HL-60 (cell line): ENCODE results near the gene SLC6A13.
"Not testable (repeated sequence)": the region's sequence is repeated elsewhere in the genome, so short reads cannot be mapped to it uniquely, and the experiment has no call there.

ENCODE experiments used
- DNase-seq, 2 experiments: peaks; one replicate each; pipeline ENCODE4 v3.0.0-alpha.2; 2010 to 2020; ENCODE audit warnings: low read depth in 1 of 2, low spot score in 1 of 2
- H3K27ac ChIP-seq: fragments of 250-450 bp; sonication (Bioruptor Pico); replicated peaks from 2 replicates; pipeline ENCODE4 v1.5.1; 2020; ENCODE audit warnings: mild to moderate bottlenecking, moderate library complexity
- H3K27me3 ChIP-seq: fragments of 250-450 bp; sonication (Bioruptor Pico); 2 replicates; pipeline ENCODE4 v1.5.1; 2021; ENCODE audit warnings: mild to moderate bottlenecking, moderate library complexity; ENCODE audit not compliant: insufficient read depth, poor library complexity, severe bottlenecking
- H3K4me3 ChIP-seq: replicated peaks from 2 replicates; pipeline ENCODE4 v1.5.1; 2011; ENCODE audit warnings: mild to moderate bottlenecking, control low read depth, low read length; ENCODE audit not compliant: insufficient read depth
- GABPA ChIP-seq: IDR thresholded peaks from 2 replicates; pipeline ENCODE4 v1.6.1; 2012; ENCODE audit warnings: low read depth
- POLR2AphosphoS5 ChIP-seq: IDR thresholded peaks from 2 replicates; pipeline ENCODE4 v1.6.1; 2012; ENCODE audit warnings: low read depth
- SPI1 ChIP-seq: IDR thresholded peaks from 2 replicates; pipeline ENCODE4 v1.6.1; 2012; ENCODE audit warnings: low read depth, mild to moderate bottlenecking, borderline replicate concordance
- long read RNA-seq: library from polyadenylated mRNA; unstranded; transcript quantifications from one replicate; pipeline ENCODE4 v2.0.0, GENCODE V29; 2020
- TF ChIP-seq, protein P1 (sequence below): IDR thresholded peaks from 2 replicates; pipeline ENCODE4 v1.6.1; 2012; ENCODE audit warnings: low read depth; ENCODE audit not compliant: insufficient replicate concordance
- TF ChIP-seq, protein P2 (sequence below): IDR thresholded peaks from one replicate; pipeline ENCODE4 v1.5.1; 2011; ENCODE audit warnings: low read length, control low read depth, inconsistent platforms; ENCODE audit not compliant: insufficient read depth

Gene SLC6A13
- long read RNA-seq: 0 reads

DNA sequence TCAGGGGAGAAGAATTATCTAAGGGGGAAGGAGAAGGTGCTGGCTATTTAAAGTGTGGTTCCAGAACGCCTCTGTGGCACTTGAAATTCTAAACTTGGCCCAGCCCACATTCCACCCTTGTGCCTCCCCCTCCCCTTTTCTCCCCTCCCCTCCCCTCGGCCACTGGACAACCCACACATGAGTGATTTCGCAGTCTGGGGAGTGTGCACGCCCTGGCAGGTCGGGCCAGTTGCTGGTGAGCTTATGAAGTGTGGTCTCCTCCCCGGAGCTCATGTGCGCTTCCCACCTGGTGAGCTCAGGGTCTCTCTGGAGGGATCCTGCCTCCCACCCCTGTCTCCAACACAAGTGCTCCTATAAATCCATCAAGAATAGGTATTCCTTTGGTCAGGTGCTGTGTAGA, at the start of gene SLC6A13:
Gene SLC6A13, minus strand, starts transcription at position 20 of the 400 bp plus-strand sequence. CDS start 2,784 bp downstream, outside the sequence.
- no peaks in the 10 kb centered on the region for H3K27me3 ChIP-seq
- no peak within 1 kb of the TSS for H3K4me3 ChIP-seq
- TF ChIP-seq, protein P1, sequence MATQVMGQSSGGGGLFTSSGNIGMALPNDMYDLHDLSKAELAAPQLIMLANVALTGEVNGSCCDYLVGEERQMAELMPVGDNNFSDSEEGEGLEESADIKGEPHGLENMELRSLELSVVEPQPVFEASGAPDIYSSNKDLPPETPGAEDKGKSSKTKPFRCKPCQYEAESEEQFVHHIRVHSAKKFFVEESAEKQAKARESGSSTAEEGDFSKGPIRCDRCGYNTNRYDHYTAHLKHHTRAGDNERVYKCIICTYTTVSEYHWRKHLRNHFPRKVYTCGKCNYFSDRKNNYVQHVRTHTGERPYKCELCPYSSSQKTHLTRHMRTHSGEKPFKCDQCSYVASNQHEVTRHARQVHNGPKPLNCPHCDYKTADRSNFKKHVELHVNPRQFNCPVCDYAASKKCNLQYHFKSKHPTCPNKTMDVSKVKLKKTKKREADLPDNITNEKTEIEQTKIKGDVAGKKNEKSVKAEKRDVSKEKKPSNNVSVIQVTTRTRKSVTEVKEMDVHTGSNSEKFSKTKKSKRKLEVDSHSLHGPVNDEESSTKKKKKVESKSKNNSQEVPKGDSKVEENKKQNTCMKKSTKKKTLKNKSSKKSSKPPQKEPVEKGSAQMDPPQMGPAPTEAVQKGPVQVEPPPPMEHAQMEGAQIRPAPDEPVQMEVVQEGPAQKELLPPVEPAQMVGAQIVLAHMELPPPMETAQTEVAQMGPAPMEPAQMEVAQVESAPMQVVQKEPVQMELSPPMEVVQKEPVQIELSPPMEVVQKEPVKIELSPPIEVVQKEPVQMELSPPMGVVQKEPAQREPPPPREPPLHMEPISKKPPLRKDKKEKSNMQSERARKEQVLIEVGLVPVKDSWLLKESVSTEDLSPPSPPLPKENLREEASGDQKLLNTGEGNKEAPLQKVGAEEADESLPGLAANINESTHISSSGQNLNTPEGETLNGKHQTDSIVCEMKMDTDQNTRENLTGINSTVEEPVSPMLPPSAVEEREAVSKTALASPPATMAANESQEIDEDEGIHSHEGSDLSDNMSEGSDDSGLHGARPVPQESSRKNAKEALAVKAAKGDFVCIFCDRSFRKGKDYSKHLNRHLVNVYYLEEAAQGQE: no peak
- no peak for TF ChIP-seq GABPA
- no peak for TF ChIP-seq POLR2AphosphoS5
- TF ChIP-seq, protein P2, sequence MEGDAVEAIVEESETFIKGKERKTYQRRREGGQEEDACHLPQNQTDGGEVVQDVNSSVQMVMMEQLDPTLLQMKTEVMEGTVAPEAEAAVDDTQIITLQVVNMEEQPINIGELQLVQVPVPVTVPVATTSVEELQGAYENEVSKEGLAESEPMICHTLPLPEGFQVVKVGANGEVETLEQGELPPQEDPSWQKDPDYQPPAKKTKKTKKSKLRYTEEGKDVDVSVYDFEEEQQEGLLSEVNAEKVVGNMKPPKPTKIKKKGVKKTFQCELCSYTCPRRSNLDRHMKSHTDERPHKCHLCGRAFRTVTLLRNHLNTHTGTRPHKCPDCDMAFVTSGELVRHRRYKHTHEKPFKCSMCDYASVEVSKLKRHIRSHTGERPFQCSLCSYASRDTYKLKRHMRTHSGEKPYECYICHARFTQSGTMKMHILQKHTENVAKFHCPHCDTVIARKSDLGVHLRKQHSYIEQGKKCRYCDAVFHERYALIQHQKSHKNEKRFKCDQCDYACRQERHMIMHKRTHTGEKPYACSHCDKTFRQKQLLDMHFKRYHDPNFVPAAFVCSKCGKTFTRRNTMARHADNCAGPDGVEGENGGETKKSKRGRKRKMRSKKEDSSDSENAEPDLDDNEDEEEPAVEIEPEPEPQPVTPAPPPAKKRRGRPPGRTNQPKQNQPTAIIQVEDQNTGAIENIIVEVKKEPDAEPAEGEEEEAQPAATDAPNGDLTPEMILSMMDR: no peak
- TF ChIP-seq SPI1: no peak
- H3K27ac ChIP-seq: no peak within 1 kb of the TSS
- no peak for DNase-seq

DNA sequence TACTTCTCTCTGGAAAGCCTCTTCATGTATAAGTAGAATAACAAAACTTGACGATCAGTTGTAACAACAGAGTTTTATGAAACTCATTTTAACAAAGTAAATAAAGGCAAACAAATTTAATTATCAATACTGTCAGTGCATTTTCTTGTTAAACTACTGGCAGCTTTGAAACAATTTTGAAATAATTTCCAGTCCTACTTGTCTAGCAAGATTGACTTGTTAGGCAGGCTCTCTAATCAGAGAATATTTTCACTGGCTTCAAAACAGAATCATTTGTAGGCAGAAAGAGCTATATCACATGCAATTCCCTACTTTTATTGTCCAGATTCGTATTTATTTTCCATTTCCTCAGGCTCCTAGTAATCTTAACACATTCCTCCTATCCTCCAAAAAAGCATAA, 45.9 kb upstream of the SLC6A13 start:
- DNase-seq: no peak
- TF ChIP-seq, protein P1: no peak
- TF ChIP-seq GABPA (no peak), POLR2AphosphoS5 (no peak), SPI1 (no peak)
- TF ChIP-seq, protein P2: no peak
- H3K27me3 ChIP-seq: no peaks in the 10 kb centered on the region
- no peak overlapping the region for H3K27ac ChIP-seq
- no peak overlapping the region for H3K4me3 ChIP-seq

DNA sequence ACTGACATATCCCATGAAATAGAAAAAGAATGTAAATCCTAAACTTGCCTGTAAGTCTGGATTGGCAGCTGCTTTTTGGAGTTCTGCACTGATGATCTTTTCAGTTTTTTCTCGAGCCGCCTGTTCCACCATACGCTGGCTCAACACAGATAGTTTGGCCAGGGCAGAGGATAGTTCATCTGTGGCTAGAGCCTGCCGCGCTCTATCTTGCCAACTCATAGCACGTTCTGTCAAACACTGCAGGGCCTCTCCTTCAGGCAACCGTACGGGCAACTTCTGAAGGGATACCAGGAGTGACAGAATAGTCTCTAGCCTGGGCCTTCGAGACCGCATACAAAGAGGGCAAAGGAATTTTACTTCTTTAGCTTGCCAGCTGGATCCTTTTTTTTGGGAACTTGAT, 44.8 kb upstream of the SLC6A13 start:
- Histone ChIP-seq H3K27ac (no peak overlapping the region), H3K27me3 (no peaks in the 10 kb centered on the region), H3K4me3 (no peak overlapping the region)
- no peak for DNase-seq
- no peak for TF ChIP-seq GABPA
- TF ChIP-seq, protein P1: no peak

DNA sequence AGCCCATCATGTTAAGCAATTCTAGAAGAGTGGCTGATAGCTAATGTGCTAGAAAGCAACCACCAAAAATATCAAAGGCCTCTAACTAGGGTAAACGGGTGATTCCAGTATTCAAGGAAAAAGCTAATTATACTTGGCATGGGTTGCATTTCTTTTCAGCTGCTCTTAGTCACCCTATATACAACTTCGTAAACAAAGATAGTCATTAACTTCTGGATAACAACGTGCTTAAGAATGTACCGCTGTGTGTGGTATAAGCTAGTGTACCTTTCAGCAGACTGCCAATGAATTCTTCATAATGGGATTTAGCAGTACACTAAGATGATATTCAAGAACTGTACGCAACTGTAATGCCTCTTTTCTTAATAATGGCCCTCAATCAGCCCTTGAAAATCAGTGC, 42.2 kb upstream of the SLC6A13 start:
- TF ChIP-seq, protein P2: no peak
- TF ChIP-seq SPI1 (no peak), GABPA (no peak), POLR2AphosphoS5 (no peak)
- TF ChIP-seq, protein P1: no peak
- no peak for DNase-seq

DNA sequence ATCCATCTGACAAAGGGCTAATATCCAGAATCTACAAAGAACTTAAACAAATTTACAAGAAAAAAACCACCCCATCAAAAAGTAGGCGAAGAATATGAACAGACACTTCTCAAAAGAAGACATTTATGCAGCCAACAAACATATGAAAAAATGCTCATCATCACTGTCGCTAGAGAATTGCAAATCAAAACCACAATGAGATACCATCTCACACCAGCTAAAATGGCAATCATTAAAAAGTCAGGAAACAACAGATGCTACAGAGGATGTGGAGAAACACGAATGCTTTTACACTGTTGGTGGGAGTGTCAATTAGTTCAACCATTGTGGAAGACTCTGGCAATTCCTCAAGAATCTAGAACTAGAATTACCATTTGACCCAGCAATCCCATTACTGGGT, 40.1 kb upstream of the SLC6A13 start:
- not testable (repeated sequence) for DNase-seq, H3K27me3 ChIP-seq, H3K4me3 ChIP-seq, H3K27ac ChIP-seq

More for the DNA sequence above, 42.2 kb upstream of the SLC6A13 start:
- H3K27me3 ChIP-seq: no peaks in the 10 kb centered on the region
- H3K27ac ChIP-seq: no peak overlapping the region
- no peak overlapping the region for H3K4me3 ChIP-seq
